Mesendoderm (in vitro differentiated cells): ENCODE measurements around the gene EFCC1.

ENCODE experiments used
- DNase-seq: peaks from one replicate; pipeline ENCODE4 v3.0.0; 2013
- H2AK5ac ChIP-seq: 2 replicates; pipeline ENCODE4 v1.6.1; 2013; ENCODE audit warnings: low read length, inconsistent platforms
- H2BK120ac ChIP-seq: 2 replicates; pipeline ENCODE4 v1.6.1; 2013; ENCODE audit warnings: low read depth, mild to moderate bottlenecking, low read length, moderate library complexity, mixed read lengths
- H2BK15ac ChIP-seq: replicated peaks from 2 replicates; pipeline ENCODE4 v1.6.1; 2013; ENCODE audit warnings: low read depth, mild to moderate bottlenecking, moderate library complexity
- H2BK5ac ChIP-seq: 2 replicates; pipeline ENCODE4 v1.6.1; 2013; ENCODE audit warnings: low read length, inconsistent platforms
- H3K18ac ChIP-seq: 2 replicates; pipeline ENCODE4 v1.6.1; 2013; ENCODE audit warnings: mild to moderate bottlenecking, low read length, mixed read lengths
- H3K23ac ChIP-seq: one replicate; pipeline ENCODE4 v1.6.1; 2013; ENCODE audit warnings: low read length
- H3K27ac ChIP-seq: 2 replicates; pipeline ENCODE4 v1.5.1; 2013; ENCODE audit warnings: low read depth, mild to moderate bottlenecking, inconsistent platforms, low read length, moderate library complexity
- H3K27me3 ChIP-seq: 2 replicates; pipeline ENCODE4 v1.6.1; 2013; ENCODE audit warnings: low read length, control low read depth, mild to moderate bottlenecking, inconsistent platforms; ENCODE audit not compliant: insufficient read depth, poor library complexity
- H3K36me3 ChIP-seq: 2 replicates; pipeline ENCODE4 v1.6.1; 2013; ENCODE audit warnings: low read length, inconsistent platforms; ENCODE audit not compliant: control insufficient read depth, insufficient read depth
- H3K4ac ChIP-seq: one replicate; pipeline ENCODE4 v1.6.1; 2013; ENCODE audit warnings: low read depth, mild to moderate bottlenecking, low read length, moderate library complexity
- H3K4me1 ChIP-seq: 2 replicates; pipeline ENCODE4 v1.6.1; 2013; ENCODE audit warnings: low read depth, low read length, inconsistent platforms; ENCODE audit not compliant: control insufficient read depth
- H3K4me2 ChIP-seq: 2 replicates; pipeline ENCODE4 v1.6.1; 2013; ENCODE audit warnings: low read length
- H3K4me3 ChIP-seq: 2 replicates; pipeline ENCODE4 v1.5.1; 2013; ENCODE audit warnings: mild to moderate bottlenecking, low read length
- H3K56ac ChIP-seq: one replicate; pipeline ENCODE4 v1.6.1; 2013; ENCODE audit warnings: low read length
- H3K79me1 ChIP-seq: 2 replicates; pipeline ENCODE4 v1.6.1; 2013; ENCODE audit warnings: low read length, inconsistent platforms
- H3K79me2 ChIP-seq: 2 replicates; pipeline ENCODE4 v1.6.1; 2013; ENCODE audit warnings: mild to moderate bottlenecking, low read length; ENCODE audit not compliant: control insufficient read depth, insufficient read depth
- H3K9ac ChIP-seq: 2 replicates; pipeline ENCODE4 v1.6.1; 2013; ENCODE audit warnings: low read length, inconsistent platforms
- H4K5ac ChIP-seq: one replicate; pipeline ENCODE4 v1.6.1; 2013; ENCODE audit warnings: low read length
- H4K8ac ChIP-seq: one replicate; pipeline ENCODE4 v1.6.1; 2013; ENCODE audit warnings: low read depth, mild to moderate bottlenecking, control low read depth, low read length, moderate library complexity
- whole genome bisulfite sequencing: extraction: QIAGEN DNeasy Blood & Tissue Kit; methylation state at CpG from one replicate; pipeline ENCODE4 v1.1.7; 2013; ENCODE audit warnings: low lambda C conversion rate, missing lambda C conversion rate; ENCODE audit not compliant: insufficient coverage; ENCODE audit errors: extremely low coverage; 5-methylcytosine and 5-hydroxymethylcytosine counted together

EFCC1 gene

GRCh38 chr3:129038121-129038855, 37.2 kb downstream of the EFCC1 start:
- no peaks in the 10 kb centered on the region for H3K27me3 ChIP-seq
- H3K23ac ChIP-seq = peak overlapping the region; percentile 54
- H3K79me1 ChIP-seq = no peaks in the 10 kb centered on the region
- no peak overlapping the region for H3K18ac ChIP-seq
- H3K4me2 ChIP-seq = no peak overlapping the region
- no peak overlapping the region for H4K8ac ChIP-seq
- no peak overlapping the region for H4K5ac ChIP-seq
- no peaks in the 10 kb centered on the region for H3K36me3 ChIP-seq
- no peak overlapping the region for H2AK5ac ChIP-seq
- no peaks in the 10 kb centered on the region for H3K4me1 ChIP-seq
- H2BK5ac ChIP-seq = no peak overlapping the region
- no peak overlapping the region for H3K9ac ChIP-seq
- no peak for DNase-seq
- H3K27ac ChIP-seq = no peak overlapping the region
- no peak overlapping the region for H3K56ac ChIP-seq
- H3K4me3 ChIP-seq = no peak overlapping the region
- no peak overlapping the region for H2BK120ac ChIP-seq
- H3K79me2 ChIP-seq = no peaks in the 10 kb centered on the region
- H3K4ac ChIP-seq = no peak overlapping the region
- WGBS = no CpG with 5 or more reads among the region's 10 CpGs
- no peak overlapping the region for H2BK15ac ChIP-seq

- no peak for DNase-seq
- no peak overlapping the region for H3K4me2 ChIP-seq
- no peaks in the 10 kb centered on the region for H3K27me3 ChIP-seq
- H2BK120ac ChIP-seq = no peak overlapping the region
- no peak overlapping the region for H3K4ac ChIP-seq
- no peak overlapping the region for H3K27ac ChIP-seq
- H2BK15ac ChIP-seq = no peak overlapping the region
- no peak overlapping the region for H4K5ac ChIP-seq
- H3K4me1 ChIP-seq = no peaks in the 10 kb centered on the region
- H4K8ac ChIP-seq = no peak overlapping the region
- no peak overlapping the region for H3K4me3 ChIP-seq
- no peak overlapping the region for H2BK5ac ChIP-seq
- H3K79me1 ChIP-seq = no peaks in the 10 kb centered on the region
- no peak overlapping the region for H3K56ac ChIP-seq
- no peak overlapping the region for H3K18ac ChIP-seq
- no peak overlapping the region for H2AK5ac ChIP-seq
- H3K79me2 ChIP-seq = no peaks in the 10 kb centered on the region
- no peak overlapping the region for H3K9ac ChIP-seq
- no peak overlapping the region for H3K23ac ChIP-seq
- WGBS = no CpG with 5 or more reads among the region's 14 CpGs
- no peaks in the 10 kb centered on the region for H3K36me3 ChIP-seq
These were observed 38.4 kb downstream of the EFCC1 start for GRCh38 chr3:129039271-129040038.

GRCh38 chr3:129040039-129040336, 38.9 kb downstream of the EFCC1 start:
- no peak overlapping the region for H3K4me3 ChIP-seq
- H3K9ac ChIP-seq = no peak overlapping the region
- no peaks in the 10 kb centered on the region for H3K79me1 ChIP-seq
- H3K23ac ChIP-seq = no peak overlapping the region
- no peaks in the 10 kb centered on the region for H3K79me2 ChIP-seq
- no peak overlapping the region for H3K27ac ChIP-seq
- no CpG with 5 or more reads among the region's 3 CpGs for WGBS
- H2BK5ac ChIP-seq = no peak overlapping the region
- no peak overlapping the region for H2AK5ac ChIP-seq
- H4K5ac ChIP-seq = no peak overlapping the region
- H3K27me3 ChIP-seq = no peaks in the 10 kb centered on the region
- H4K8ac ChIP-seq = no peak overlapping the region
- no peak overlapping the region for H3K4me2 ChIP-seq
- no peaks in the 10 kb centered on the region for H3K4me1 ChIP-seq
- no peak overlapping the region for H3K18ac ChIP-seq
- no peak for DNase-seq
- no peaks in the 10 kb centered on the region for H3K36me3 ChIP-seq
- no peak overlapping the region for H2BK15ac ChIP-seq
- no peak overlapping the region for H3K56ac ChIP-seq
- H2BK120ac ChIP-seq = no peak overlapping the region
- H3K4ac ChIP-seq = no peak overlapping the region

GRCh38 chr3:129040579-129041300, 39.6 kb downstream of the EFCC1 start:
- Histone ChIP-seq H3K27me3 (no peaks in the 10 kb centered on the region), H3K23ac (no peak overlapping the region), H3K56ac (no peak overlapping the region), H3K79me1 (no peaks in the 10 kb centered on the region), H3K18ac (no peak overlapping the region), H2BK15ac (no peak overlapping the region), H3K9ac (no peak overlapping the region), H2AK5ac (no peak overlapping the region), H4K8ac (no peak overlapping the region), H2BK5ac (no peak overlapping the region), H3K4me2 (no peak overlapping the region), H3K36me3 (no peaks in the 10 kb centered on the region), H3K4ac (no peak overlapping the region), H3K27ac (no peak overlapping the region), H3K4me3 (no peak overlapping the region), H4K5ac (no peak overlapping the region), H2BK120ac (no peak overlapping the region), H3K79me2 (no peaks in the 10 kb centered on the region), H3K4me1 (no peaks in the 10 kb centered on the region)
- no CpG with 5 or more reads among the region's 15 CpGs for WGBS
- peak; percentile 40 for DNase-seq

- no peaks in the 10 kb centered on the region for H3K4me1 ChIP-seq
- H3K79me1 ChIP-seq = no peaks in the 10 kb centered on the region
- H3K79me2 ChIP-seq = no peaks in the 10 kb centered on the region
- no peak overlapping the region for H3K23ac ChIP-seq
- H2BK5ac ChIP-seq = no peak overlapping the region
- H3K36me3 ChIP-seq = no peaks in the 10 kb centered on the region
- H4K5ac ChIP-seq = no peak overlapping the region
- no peak overlapping the region for H3K9ac ChIP-seq
- WGBS = no CpG with 5 or more reads among the region's 43 CpGs
- H3K27ac ChIP-seq = no peak overlapping the region
- no peak for DNase-seq
- no peak overlapping the region for H3K4me2 ChIP-seq
- no peak overlapping the region for H2BK120ac ChIP-seq
- H2AK5ac ChIP-seq = no peak overlapping the region
- H3K27me3 ChIP-seq = no peaks in the 10 kb centered on the region
- no peak overlapping the region for H3K4me3 ChIP-seq
- no peak overlapping the region for H3K4ac ChIP-seq
- no peak overlapping the region for H3K56ac ChIP-seq
- no peak overlapping the region for H3K18ac ChIP-seq
- H2BK15ac ChIP-seq = no peak overlapping the region
- H4K8ac ChIP-seq = no peak overlapping the region
These were observed 44.6 kb downstream of the EFCC1 start for GRCh38 chr3:129045675-129046036.
